Measurements from ENCODE around the gene TMEM198. TPM values are rescaled to one million over a fixed set of nuclear protein-coding genes. Genes with fewer than 3 reads are reported as not detected.

Gene TMEM198
- total and polyA plus RNA-seq, 2 experiments from 2014 or later = 1.7 to 5.8 TPM

DNA sequence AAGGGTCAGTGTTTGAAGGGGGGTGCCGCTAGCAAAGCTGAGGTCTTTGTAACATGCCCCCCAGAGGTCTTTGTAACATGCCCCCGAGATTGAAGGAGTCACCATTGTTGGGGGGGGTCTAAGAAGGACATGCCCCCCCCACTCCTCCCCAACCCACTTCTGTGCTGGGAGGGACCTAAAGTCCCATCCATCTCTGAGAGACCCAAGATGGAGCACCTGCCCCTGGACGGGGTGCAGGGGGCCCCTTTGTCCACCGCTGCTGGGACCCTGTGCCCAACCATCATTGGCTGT lies 35.4 kb upstream of the TMEM198 start:
- H3K9me2 ChIP-seq (ENCODE audit: insufficient read depth) = no peaks in the 10 kb centered on the region
- no peak overlapping the region for H3K4me2 ChIP-seq (ENCODE audit: unreplicated experiment)
- H4K20me1 ChIP-seq (ENCODE audit: insufficient read depth) = no peaks in the 10 kb centered on the region
- DNase-seq = no peak
- no peak overlapping the region for H3K27ac ChIP-seq
- peaks cover 3% of the 10 kb centered on the region; the same call in 1 of the 2 replicates for H3K36me3 ChIP-seq (ENCODE audit: low read depth)
- H3K4me1 ChIP-seq (ENCODE audit: insufficient read depth) = peaks cover 13% of the 10 kb centered on the region
- in situ Hi-C loops (cut with MboI) = no loop called here
- peaks cover 8% of the 10 kb centered on the region for H3K27me3 ChIP-seq (replicated peaks; ENCODE audit: insufficient read depth)
- no peak overlapping the region for H2AFZ ChIP-seq
- no peaks in the 10 kb centered on the region for H3K79me2 ChIP-seq (ENCODE audit: insufficient read depth)
- H3K9me3 ChIP-seq (ENCODE audit: low read depth) = no peaks in the 10 kb centered on the region
- WGBS, 2 experiments (ENCODE audit: low coverage in 1 of 2, low lambda C conversion rate in 2 of 2, missing lambda C conversion rate in 2 of 2) = 56 to 71% methylated on average over 3 to 4 of the region's 4 CpGs
- no peaks in the 10 kb centered on the region for H3F3A ChIP-seq (ENCODE audit: insufficient read depth)
- TF ChIP-seq EZH2 (IDR thresholded peaks at IDR 0.05; ENCODE audit: insufficient read depth, poor library complexity, severe bottlenecking) (no peak), EZH2phosphoT487 (IDR thresholded peaks at IDR 0.05; ENCODE audit: insufficient read depth, low read depth) (no peak)
- H3K9ac ChIP-seq = no peak overlapping the region
- H3K4me3 ChIP-seq = no peak overlapping the region

DNA sequence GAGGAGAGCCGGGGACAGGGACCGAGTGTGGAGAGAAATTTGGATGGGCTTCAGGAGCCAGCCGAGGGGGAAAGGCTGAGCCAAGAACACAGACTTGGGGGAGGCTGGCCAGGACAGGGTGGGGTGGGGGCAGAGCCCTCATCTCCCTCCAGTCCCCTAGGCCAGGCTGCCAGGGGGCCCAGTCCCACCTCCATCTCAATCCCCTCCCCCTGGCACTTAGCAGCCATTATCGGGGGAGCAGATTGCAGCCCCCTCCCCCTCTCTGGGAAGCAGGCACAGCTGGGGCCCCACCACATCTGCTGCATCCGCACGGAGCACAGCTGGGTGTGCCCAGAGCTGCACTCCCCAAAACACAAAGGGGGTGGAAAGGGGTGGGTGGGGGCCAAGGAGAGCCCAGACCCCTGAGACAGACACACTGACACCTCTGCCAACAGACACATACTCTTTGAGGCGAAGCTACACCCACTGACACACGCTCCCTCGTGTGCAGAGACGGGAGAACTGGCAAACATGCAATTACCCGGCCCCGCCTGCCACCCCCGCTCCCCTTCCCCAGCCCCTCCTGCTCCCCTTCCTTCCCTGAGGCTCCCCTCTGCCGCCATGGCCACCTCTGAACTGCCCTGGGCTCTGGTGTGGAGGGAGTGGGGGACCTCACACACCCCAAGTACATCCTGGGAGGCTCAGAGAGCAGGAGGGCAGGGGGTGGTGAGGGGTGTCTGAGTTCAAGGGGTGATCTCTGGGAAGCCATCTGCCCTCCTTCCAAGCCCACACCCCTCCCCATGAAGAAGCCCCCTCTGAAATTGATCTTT lies 34.7 kb upstream of the TMEM198 start:
- peak overlapping the region; percentile 56 for H3K4me3 ChIP-seq
- peaks cover 15% of the 10 kb centered on the region for H3K27me3 ChIP-seq (replicated peaks; ENCODE audit: insufficient read depth)
- H3K36me3 ChIP-seq (ENCODE audit: low read depth) = no peaks in the 10 kb centered on the region
- H3K9me2 ChIP-seq (ENCODE audit: insufficient read depth) = no peaks in the 10 kb centered on the region
- H3K4me1 ChIP-seq (ENCODE audit: insufficient read depth) = peaks cover 13% of the 10 kb centered on the region
- no peak overlapping the region for H3K27ac ChIP-seq
- no peaks in the 10 kb centered on the region for H4K20me1 ChIP-seq (ENCODE audit: insufficient read depth)
- WGBS, 2 experiments (ENCODE audit: low coverage in 1 of 2, low lambda C conversion rate in 2 of 2, missing lambda C conversion rate in 2 of 2) = 11 to 13% methylated on average over 4 to 14 of the region's 14 CpGs
- no peaks in the 10 kb centered on the region for H3F3A ChIP-seq (ENCODE audit: insufficient read depth)
- TF ChIP-seq EZH2 (IDR thresholded peaks at IDR 0.05; ENCODE audit: insufficient read depth, poor library complexity, severe bottlenecking) (no peak), EZH2phosphoT487 (IDR thresholded peaks at IDR 0.05; ENCODE audit: insufficient read depth, low read depth) (no peak)
- H3K9me3 ChIP-seq (ENCODE audit: low read depth) = no peaks in the 10 kb centered on the region
- DNase-seq = peak; percentile 56
- no peak overlapping the region for H3K9ac ChIP-seq
- peak overlapping the region; percentile 71 for H3K4me2 ChIP-seq (ENCODE audit: unreplicated experiment)
- no peak overlapping the region for H2AFZ ChIP-seq
- in situ Hi-C loops (cut with MboI) = no loop called here
- no peaks in the 10 kb centered on the region for H3K79me2 ChIP-seq (ENCODE audit: insufficient read depth)

DNA sequence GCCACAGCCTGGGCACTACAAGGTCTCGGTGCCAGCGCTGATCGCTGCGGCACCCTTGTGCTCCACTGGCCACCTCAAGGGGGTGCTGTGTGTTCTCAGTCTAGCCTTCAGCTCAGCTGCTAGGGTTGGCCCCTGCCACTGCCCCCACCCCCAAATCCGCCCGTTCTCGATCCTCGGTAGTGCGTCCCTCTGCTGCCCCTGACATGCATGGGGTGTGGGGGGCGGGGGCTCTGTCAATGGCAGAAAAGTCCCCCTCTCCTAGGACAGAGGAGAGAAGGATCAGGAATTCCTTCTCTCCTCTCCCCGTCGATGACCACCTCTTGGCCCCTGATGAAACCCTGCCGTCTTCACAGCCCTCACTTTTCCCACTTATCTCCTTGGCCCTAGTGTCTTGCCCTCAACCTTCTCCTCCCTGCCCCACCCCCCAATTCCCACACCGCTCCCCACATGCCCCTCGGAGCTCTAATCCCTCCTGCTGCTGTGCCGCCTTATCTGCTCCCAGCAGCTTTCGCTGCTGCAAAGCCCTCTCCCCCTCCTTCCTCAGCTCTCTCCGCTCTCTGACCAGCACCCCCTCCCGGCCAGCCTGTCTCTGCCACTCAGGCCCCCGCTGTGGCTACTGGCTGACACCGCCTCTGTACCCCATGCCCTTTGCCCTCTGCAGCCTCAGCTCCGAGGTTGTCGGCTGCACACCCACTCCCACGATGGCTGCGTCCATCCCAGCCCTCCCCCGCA lies 33.9 kb upstream of the TMEM198 start:
- Histone ChIP-seq H3K4me2 (ENCODE audit: unreplicated experiment) (peak overlapping the region; percentile 71), H3K27ac (no peak overlapping the region), H4K20me1 (ENCODE audit: insufficient read depth) (no peaks in the 10 kb centered on the region), H3K79me2 (ENCODE audit: insufficient read depth) (no peaks in the 10 kb centered on the region), H3K4me1 (ENCODE audit: insufficient read depth) (peaks cover 13% of the 10 kb centered on the region), H3K9me3 (ENCODE audit: low read depth) (no peaks in the 10 kb centered on the region), H3K27me3 (replicated peaks; ENCODE audit: insufficient read depth) (peaks cover 17% of the 10 kb centered on the region), H3K4me3 (peak overlapping the region; percentile 56), H3K9me2 (ENCODE audit: insufficient read depth) (no peaks in the 10 kb centered on the region), H3K9ac (no peak overlapping the region), H3F3A (ENCODE audit: insufficient read depth) (no peaks in the 10 kb centered on the region), H3K36me3 (ENCODE audit: low read depth) (no peaks in the 10 kb centered on the region), H2AFZ (no peak overlapping the region)
- 4% methylated on average over 24 to 26 of the region's 26 CpGs for WGBS, 2 experiments (ENCODE audit: low coverage in 1 of 2, low lambda C conversion rate in 2 of 2, missing lambda C conversion rate in 2 of 2)
- no peak for TF ChIP-seq EZH2 (IDR thresholded peaks at IDR 0.05; ENCODE audit: insufficient read depth, poor library complexity, severe bottlenecking)
- no peak for TF ChIP-seq EZH2phosphoT487 (IDR thresholded peaks at IDR 0.05; ENCODE audit: insufficient read depth, low read depth)
- DNase-seq = peak; percentile 79
- in situ Hi-C loops (cut with MboI) = no loop called here

DNA sequence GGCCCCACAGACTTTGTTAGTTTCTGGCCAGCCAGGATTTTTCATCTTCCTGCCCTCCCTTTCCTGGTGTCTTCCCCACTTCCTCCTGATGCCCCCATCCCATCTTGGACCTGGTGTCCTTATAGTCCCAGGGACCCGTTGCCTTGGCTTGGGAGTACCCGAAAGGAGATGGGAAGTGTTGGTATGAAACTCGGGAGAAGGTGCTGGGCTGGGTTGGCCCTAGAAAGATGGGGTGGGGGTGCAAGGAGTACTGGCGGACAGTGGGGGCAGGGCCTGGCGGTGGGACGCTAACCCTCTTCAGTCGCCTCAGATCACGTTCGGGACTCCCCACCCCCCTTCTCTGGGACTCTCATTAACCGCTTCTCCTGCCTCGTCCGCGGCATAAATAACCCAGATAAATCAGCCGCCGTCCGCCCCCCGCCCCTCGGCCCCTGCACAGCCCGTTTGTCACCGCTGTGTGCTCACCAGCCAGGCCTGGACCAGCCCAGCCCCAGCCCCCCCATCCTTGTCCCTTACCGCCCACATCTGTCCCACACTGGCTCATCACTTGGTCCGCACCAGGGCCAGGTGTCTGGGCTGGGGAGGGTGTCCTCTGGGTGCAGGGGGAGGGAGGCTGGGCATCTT lies 33.2 kb upstream of the TMEM198 start:
- in situ Hi-C loops (cut with MboI) = no loop called here
- 21 to 22% methylated on average over 5 to 22 of the region's 22 CpGs for whole genome bisulfite sequencing, 2 experiments (ENCODE audit: low coverage in 1 of 2, low lambda C conversion rate in 2 of 2, missing lambda C conversion rate in 2 of 2)
- no peak overlapping the region for H3K4me3 ChIP-seq

More for the DNA sequence above, 33.2 kb upstream of the TMEM198 start:
- Histone ChIP-seq H3K4me2 (ENCODE audit: unreplicated experiment) (peak overlapping the region; percentile 71), H3K27me3 (replicated peaks; ENCODE audit: insufficient read depth) (peaks cover 17% of the 10 kb centered on the region), H3K9me2 (ENCODE audit: insufficient read depth) (no peaks in the 10 kb centered on the region), H3K79me2 (ENCODE audit: insufficient read depth) (no peaks in the 10 kb centered on the region), H3K36me3 (ENCODE audit: low read depth) (no peaks in the 10 kb centered on the region), H3F3A (ENCODE audit: insufficient read depth) (no peaks in the 10 kb centered on the region), H3K9me3 (ENCODE audit: low read depth) (no peaks in the 10 kb centered on the region), H3K27ac (no peak overlapping the region), H2AFZ (no peak overlapping the region), H3K9ac (no peak overlapping the region), H4K20me1 (ENCODE audit: insufficient read depth) (no peaks in the 10 kb centered on the region), H3K4me1 (ENCODE audit: insufficient read depth) (peaks cover 13% of the 10 kb centered on the region)
- TF ChIP-seq EZH2phosphoT487 (IDR thresholded peaks at IDR 0.05; ENCODE audit: insufficient read depth, low read depth) (no peak), EZH2 (IDR thresholded peaks at IDR 0.05; ENCODE audit: insufficient read depth, poor library complexity, severe bottlenecking) (no peak)
- no peak for DNase-seq

Data from GM23248 (cell line).